Skeletal muscle tissue (tissue), 4 donors: Measurements from ENCODE around the gene ZSCAN9. TPM values are rescaled to one million over a fixed set of nuclear protein-coding genes. Genes with fewer than 3 reads are reported as not detected.
A peak's percentile ranks its signal among the peaks of the same experiment; 100 is the strongest.

Source experiments
- H3K27ac ChIP-seq: one replicate; pipeline ENCODE4 v1.7.0; 2013; ENCODE audit warnings: mild to moderate bottlenecking, low read depth, low read length, inconsistent platforms
- H3K27me3 ChIP-seq, 3 donors: one replicate each; pipeline ENCODE4 v1.7.0; 2013; ENCODE audit warnings: low read length in 3 of 3; ENCODE audit not compliant: control insufficient read depth in 3 of 3, insufficient read depth in 3 of 3
- H3K36me3 ChIP-seq, 3 donors: one replicate each; pipeline ENCODE4 v1.7.0; 2013; ENCODE audit warnings: low read length in 3 of 3; ENCODE audit not compliant: control insufficient read depth in 3 of 3, insufficient read depth in 3 of 3
- H3K4me1 ChIP-seq, 3 donors: one replicate each; pipeline ENCODE4 v1.7.0; 2013; ENCODE audit warnings: low read length in 3 of 3, mild to moderate bottlenecking in 3 of 3; ENCODE audit not compliant: control insufficient read depth in 3 of 3, insufficient read depth in 3 of 3
- H3K4me3 ChIP-seq, 3 donors: one replicate each; pipeline ENCODE4 v1.7.0; 2013; ENCODE audit warnings: low read length in 3 of 3
- H3K9ac ChIP-seq, 3 donors: one replicate each; pipeline ENCODE4 v1.7.0; 2013; ENCODE audit warnings: low read length in 3 of 3, mild to moderate bottlenecking in 3 of 3, moderate library complexity in 2 of 3, low read depth in 1 of 3
- H3K9me3 ChIP-seq, 3 donors: one replicate each; pipeline ENCODE4 v1.7.0; 2013; ENCODE audit warnings: low read length in 3 of 3; ENCODE audit not compliant: control insufficient read depth in 3 of 3
- total RNA-seq: library from RNA; depleted of rRNA; stranded (reverse); fragments of >200 nt; gene quantifications from one replicate; pipeline ENCODE4 v1.2.3, GENCODE V29; 2014
- donor health status: Osteomylitis.

The ZSCAN9 gene
- total RNA-seq, 1 donor from 2014 or later: 18.8 TPM

- Histone ChIP-seq H3K9me3 (no peaks in the 10 kb centered on the region), H3K27me3 (no peaks in the 10 kb centered on the region), H3K4me1 (peaks cover 2 to 27% (median 23%) of the 10 kb centered on the region in 3 donors), H3K27ac (no peak overlapping the region), H3K9ac (no peak overlapping the region), H3K4me3 (no peak overlapping the region), H3K36me3 (no peaks in the 10 kb centered on the region)
Measured at GRCh38 chr6:28264834-28265401, 39.8 kb downstream of the ZSCAN9 start.

- peaks cover 0 to under 1% (median 0%) of the 10 kb centered on the region in 3 donors for H3K36me3 ChIP-seq
- peak overlapping the region; percentile 73 for H3K27ac ChIP-seq
- H3K27me3 ChIP-seq: no peaks in the 10 kb centered on the region
- peaks cover 0 to 24% (median 18%) of the 10 kb centered on the region in 3 donors for H3K4me1 ChIP-seq
- H3K9ac ChIP-seq: peak overlapping the region; percentile 74 to 91 (median 90)
- H3K4me3 ChIP-seq: peak overlapping the region; percentile 69 to 93 (median 88)
- no peaks in the 10 kb centered on the region for H3K9me3 ChIP-seq
Measured at GRCh38 chr6:28266563-28266961, 41.5 kb downstream of the ZSCAN9 start.

- Histone ChIP-seq H3K27me3 (no peaks in the 10 kb centered on the region), H3K36me3 (peaks cover 0 to 6% (median 5%) of the 10 kb centered on the region in 3 donors), H3K4me3 (peak within 1 kb of the TSS; percentile 69 to 93 (median 88)), H3K4me1 (peaks cover 0 to 24% (median 13%) of the 10 kb centered on the region in 3 donors), H3K9ac (peak within 1 kb of the TSS; percentile 74 to 91 (median 90)), H3K27ac (peak within 1 kb of the TSS; percentile 73), H3K9me3 (no peaks in the 10 kb centered on the region)
Measured at GRCh38 chr6:28266962-28267694, 42.1 kb downstream of the ZSCAN9 start, which contains the start of gene ZSCAN26. Gene ZSCAN26, plus strand, starts transcription at chr6:28267143. Its CDS starts 4,777 bp downstream, at chr6:28271920.

GRCh38 chr6:28267695-28268059 lies 42.6 kb downstream of the ZSCAN9 start:
- H3K4me3 ChIP-seq: peak overlapping the region; percentile 69 to 93 (median 88)
- H3K4me1 ChIP-seq: peaks cover 0 to 24% (median 13%) of the 10 kb centered on the region in 3 donors
- peak overlapping the region; percentile 74 to 91 (median 90) for H3K9ac ChIP-seq
- no peaks in the 10 kb centered on the region for H3K9me3 ChIP-seq
- peaks cover 2 to 11% (median 11%) of the 10 kb centered on the region in 3 donors for H3K36me3 ChIP-seq
- H3K27me3 ChIP-seq: no peaks in the 10 kb centered on the region
- peak overlapping the region; percentile 73 for H3K27ac ChIP-seq

- no peak overlapping the region for H3K4me3 ChIP-seq
- no peak overlapping the region for H3K27ac ChIP-seq
- H3K27me3 ChIP-seq: no peaks in the 10 kb centered on the region
- no peaks in the 10 kb centered on the region for H3K9me3 ChIP-seq
- H3K9ac ChIP-seq: no peak overlapping the region
- peaks cover 6 to 27% (median 26%) of the 10 kb centered on the region in 3 donors for H3K36me3 ChIP-seq
- peaks cover 0 to 24% (median 13%) of the 10 kb centered on the region in 3 donors for H3K4me1 ChIP-seq
Measured at GRCh38 chr6:28269492-28269891, 44.4 kb downstream of the ZSCAN9 start.

GRCh38 chr6:28274888-28275287 lies 49.8 kb downstream of the ZSCAN9 start:
- Histone ChIP-seq H3K4me3 (no peak overlapping the region), H3K4me1 (no peaks in the 10 kb centered on the region), H3K27me3 (no peaks in the 10 kb centered on the region), H3K9ac (no peak overlapping the region), H3K27ac (no peak overlapping the region), H3K9me3 (no peaks in the 10 kb centered on the region), H3K36me3 (peaks cover 22 to 56% (median 52%) of the 10 kb centered on the region in 3 donors)

- H3K27ac ChIP-seq: no peak overlapping the region
Measured at GRCh38 chr6:28277746-28278145, 52.7 kb downstream of the ZSCAN9 start.

GRCh38 chr6:28280595-28281287 lies 55.7 kb downstream of the ZSCAN9 start:
- H3K9ac ChIP-seq: peak overlapping the region; percentile 77 to 80 (median 77)
- peaks cover 0 to 8% (median 3%) of the 10 kb centered on the region in 3 donors for H3K4me1 ChIP-seq
- H3K36me3 ChIP-seq: peaks cover 14 to 38% (median 29%) of the 10 kb centered on the region in 3 donors
- H3K27ac ChIP-seq: no peak overlapping the region
- H3K27me3 ChIP-seq: no peaks in the 10 kb centered on the region
- H3K4me3 ChIP-seq: peak overlapping the region; percentile 75 to 82 (median 80)
- H3K9me3 ChIP-seq: peaks cover 3 to 6% (median 4%) of the 10 kb centered on the region in 3 donors

More at GRCh38 chr6:28277746-28278145, 52.7 kb downstream of the ZSCAN9 start:
- peaks cover 20 to 44% (median 41%) of the 10 kb centered on the region in 3 donors for H3K36me3 ChIP-seq
- H3K4me3 ChIP-seq: no peak overlapping the region
- peaks cover 0 to 8% (median 3%) of the 10 kb centered on the region in 3 donors for H3K4me1 ChIP-seq
- H3K27me3 ChIP-seq: no peaks in the 10 kb centered on the region
- peaks cover 0 to under 1% (median under 1%) of the 10 kb centered on the region in 3 donors for H3K9me3 ChIP-seq
- H3K9ac ChIP-seq: no peak overlapping the region

- Histone ChIP-seq H3K4me3 (peak within 1 kb of the TSS; percentile 75 to 82 (median 80)), H3K9me3 (peaks cover 3 to 6% (median 4%) of the 10 kb centered on the region in 3 donors), H3K9ac (peak within 1 kb of the TSS; percentile 77 to 80 (median 77)), H3K27me3 (no peaks in the 10 kb centered on the region), H3K27ac (no peak within 1 kb of the TSS), H3K36me3 (peaks cover 10 to 38% (median 24%) of the 10 kb centered on the region in 3 donors), H3K4me1 (peaks cover 0 to 8% (median 3%) of the 10 kb centered on the region in 3 donors)
Measured at GRCh38 chr6:28281288-28282064, 56.4 kb downstream of the ZSCAN9 start, which contains the start of gene PGBD1. Gene PGBD1, plus strand, starts transcription at chr6:28281572. Its CDS starts 2,242 bp downstream, at chr6:28283814.
